Mucosa of rectum (tissue), 2 donors: ENCODE data around the gene USPL1.
"Not testable (repeated sequence)": the region's sequence is repeated elsewhere in the genome, so short reads cannot be mapped to it uniquely, and the experiment has no call there.

Experiments used
- H3K27ac ChIP-seq, 2 donors: one replicate each; pipeline ENCODE4 v1.7.0; 2013; ENCODE audit warnings: inconsistent platforms in 2 of 2, low read depth in 2 of 2, low read length in 2 of 2
- H3K27me3 ChIP-seq, 2 donors: one replicate each; pipeline ENCODE4 v1.7.0; 2013; ENCODE audit warnings: low read length in 2 of 2; ENCODE audit not compliant: control insufficient read depth in 2 of 2, insufficient read depth in 2 of 2
- H3K36me3 ChIP-seq, 2 donors: one replicate each; pipeline ENCODE4 v1.7.0; 2013; ENCODE audit warnings: low read length in 2 of 2; ENCODE audit not compliant: control insufficient read depth in 2 of 2, insufficient read depth in 2 of 2
- H3K4me1 ChIP-seq, 2 donors: one replicate each; pipeline ENCODE4 v1.7.0; 2013; ENCODE audit warnings: low read length in 2 of 2, mild to moderate bottlenecking in 1 of 2; ENCODE audit not compliant: control insufficient read depth in 2 of 2, insufficient read depth in 2 of 2
- H3K4me3 ChIP-seq, 2 donors: one replicate each; pipeline ENCODE4 v1.7.0; 2013; ENCODE audit warnings: low read length in 2 of 2
- H3K9ac ChIP-seq, 2 donors: one replicate each; pipeline ENCODE4 v1.7.0; 2013; ENCODE audit warnings: low read length in 2 of 2, low read depth in 1 of 2, mild to moderate bottlenecking in 1 of 2
- H3K9me3 ChIP-seq, 2 donors: one replicate each; pipeline ENCODE4 v1.7.0; 2013; ENCODE audit warnings: low read length in 2 of 2; ENCODE audit not compliant: control insufficient read depth in 2 of 2
- donor health status: healthy.
- donor health status: Normal muscosa, but diverticular disease.

Gene USPL1

DNA sequence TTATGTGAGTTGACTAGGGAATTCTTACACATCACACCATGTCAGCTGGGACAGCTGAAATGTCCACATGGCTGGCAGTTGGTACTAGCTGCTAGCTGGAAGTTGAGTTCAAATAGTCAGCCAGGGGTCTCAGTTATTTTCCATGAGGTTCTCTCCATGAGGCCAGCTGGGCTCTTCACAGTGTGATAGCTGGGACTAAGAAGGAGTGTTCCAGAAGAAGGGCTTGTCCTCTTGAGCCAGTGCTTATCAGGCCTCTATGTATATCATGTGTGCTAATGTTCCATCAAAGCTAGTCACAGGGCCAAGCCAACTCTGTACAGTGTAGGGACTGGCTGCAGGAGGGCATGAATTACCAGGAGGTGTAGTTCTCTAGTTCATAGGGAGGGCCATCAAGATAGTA, 11.8 kb downstream of the USPL1 start:
- no peaks in the 10 kb centered on the region for H3K4me1 ChIP-seq
- H3K9ac ChIP-seq, result no peak overlapping the region
- H3K9me3 ChIP-seq, result no peaks in the 10 kb centered on the region
- no peak overlapping the region for H3K27ac ChIP-seq
- H3K36me3 ChIP-seq, result peaks cover 20 to 34% of the 10 kb centered on the region in 2 donors
- no peak overlapping the region for H3K4me3 ChIP-seq
- H3K27me3 ChIP-seq, result no peaks in the 10 kb centered on the region

DNA sequence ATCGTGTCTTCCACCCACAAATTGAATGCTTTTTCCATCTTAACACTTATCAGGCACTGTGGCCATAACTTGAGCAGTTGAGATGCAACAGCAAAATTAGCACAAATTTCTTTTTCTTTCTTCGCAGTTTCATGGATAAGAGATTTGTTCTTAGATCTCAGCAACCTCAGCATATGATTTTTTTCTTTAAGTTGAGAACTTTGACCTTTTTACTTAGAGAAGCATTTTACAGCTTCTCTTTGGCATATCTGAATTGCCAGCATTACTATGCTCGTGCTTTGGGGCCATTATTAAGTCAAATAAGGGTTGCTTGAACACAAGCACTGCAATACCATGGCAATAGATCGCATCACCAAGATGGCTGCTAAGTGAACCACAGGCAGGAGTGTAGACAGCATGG, 16.1 kb downstream of the USPL1 start:
- H3K9ac ChIP-seq, result no peak overlapping the region
- H3K4me1 ChIP-seq, result no peaks in the 10 kb centered on the region
- no peak overlapping the region for H3K4me3 ChIP-seq
- H3K9me3 ChIP-seq, result no peaks in the 10 kb centered on the region
- peaks cover 17 to 35% of the 10 kb centered on the region in 2 donors for H3K36me3 ChIP-seq
- no peak overlapping the region for H3K27ac ChIP-seq
- H3K27me3 ChIP-seq, result no peaks in the 10 kb centered on the region

DNA sequence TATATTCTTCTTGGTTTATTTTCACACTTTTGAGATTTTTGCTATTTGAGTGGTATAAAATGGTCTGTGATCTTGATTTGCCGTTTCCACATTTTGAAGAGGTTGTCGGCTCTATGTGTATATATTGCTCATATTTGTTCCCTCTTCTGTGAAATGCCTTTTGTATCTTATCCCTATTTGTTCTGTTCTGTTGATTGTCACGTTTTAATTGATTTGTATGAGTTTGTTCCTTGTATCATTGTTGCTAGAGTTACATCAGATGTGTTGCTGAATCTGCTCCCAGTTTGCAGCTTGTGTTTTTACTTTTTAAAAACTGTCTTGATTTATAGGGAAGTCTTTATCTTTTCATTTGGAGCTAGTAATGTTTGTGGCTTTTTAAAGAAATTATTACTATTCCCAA, 17.1 kb downstream of the USPL1 start:
- no peak overlapping the region for H3K4me3 ChIP-seq
- no peaks in the 10 kb centered on the region for H3K9me3 ChIP-seq
- peaks cover 16 to 35% of the 10 kb centered on the region in 2 donors for H3K36me3 ChIP-seq
- no peak overlapping the region for H3K9ac ChIP-seq
- H3K4me1 ChIP-seq, result no peaks in the 10 kb centered on the region
- H3K27ac ChIP-seq, result no peak overlapping the region
- H3K27me3 ChIP-seq, result no peaks in the 10 kb centered on the region

DNA sequence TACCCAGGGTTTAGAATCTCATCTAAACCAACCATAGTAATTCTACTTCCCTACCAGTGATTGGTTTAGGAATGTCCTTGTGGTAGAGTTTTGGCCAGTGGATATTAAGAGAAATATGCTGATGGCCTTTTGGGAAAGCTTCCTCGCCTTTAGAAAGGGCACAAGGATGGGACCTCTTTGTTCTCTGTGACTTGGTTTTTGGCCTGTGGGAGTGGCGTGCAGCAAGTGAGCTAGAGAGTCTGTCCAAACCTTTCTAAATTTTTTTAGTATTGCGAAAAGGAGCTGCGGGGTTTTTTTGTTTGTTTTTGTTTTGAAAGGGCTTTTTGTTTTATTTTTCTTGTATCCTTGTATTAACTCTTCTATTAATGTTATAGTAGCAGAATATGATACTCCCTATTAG, 20.6 kb downstream of the USPL1 start:
- Histone ChIP-seq H3K4me3 (no peak overlapping the region), H3K36me3 (peaks cover 17 to 30% of the 10 kb centered on the region in 2 donors)

DNA sequence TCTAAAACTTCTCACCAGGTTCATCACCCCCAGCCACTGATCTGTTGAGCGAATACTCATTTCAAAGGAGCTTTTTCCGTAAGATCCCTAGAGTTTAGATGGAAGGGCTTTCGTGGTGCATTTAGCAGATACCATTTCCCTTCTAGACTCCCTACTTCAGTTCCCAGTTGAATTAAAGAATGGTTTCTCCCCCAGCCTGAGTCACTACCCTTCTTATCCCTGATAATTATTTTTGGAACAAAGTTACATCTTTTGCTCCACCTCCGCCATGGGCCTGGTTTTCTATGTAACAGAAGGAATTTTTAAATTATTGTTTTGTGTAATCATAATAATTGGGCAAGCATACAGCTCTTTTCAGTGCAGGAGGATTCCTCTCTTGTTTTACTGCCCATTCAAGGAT, 22.0 kb downstream of the USPL1 start:
- Histone ChIP-seq H3K9ac (no peak overlapping the region), H3K4me3 (no peak overlapping the region), H3K36me3 (peaks cover 16 to 29% of the 10 kb centered on the region in 2 donors), H3K27me3 (no peaks in the 10 kb centered on the region), H3K27ac (no peak overlapping the region), H3K4me1 (no peaks in the 10 kb centered on the region), H3K9me3 (no peaks in the 10 kb centered on the region)

More for the DNA sequence above, 20.6 kb downstream of the USPL1 start:
- H3K9ac ChIP-seq, result no peak overlapping the region
- H3K27me3 ChIP-seq, result no peaks in the 10 kb centered on the region
- H3K27ac ChIP-seq, result no peak overlapping the region
- H3K9me3 ChIP-seq, result no peaks in the 10 kb centered on the region
- no peaks in the 10 kb centered on the region for H3K4me1 ChIP-seq

DNA sequence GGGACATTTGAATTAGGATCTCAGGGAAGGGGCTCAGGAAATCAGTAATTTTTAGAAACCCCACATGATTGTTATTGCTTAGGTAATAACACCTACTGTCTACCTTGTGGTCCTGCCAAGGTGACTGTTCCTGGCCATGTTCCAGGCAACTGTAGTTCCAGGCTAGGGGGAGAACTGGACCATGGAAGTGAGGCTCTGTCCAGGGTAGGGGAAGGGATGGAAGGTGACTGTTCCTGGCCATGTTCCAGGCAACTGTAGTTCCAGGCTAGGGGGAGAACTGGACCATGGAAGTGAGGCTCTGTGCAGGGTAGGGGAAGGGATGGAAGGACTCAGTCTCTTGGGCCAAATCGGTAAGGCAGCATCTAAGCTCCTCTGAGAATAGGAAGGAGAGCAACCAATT, 23.5 kb downstream of the USPL1 start:
- not testable (repeated sequence) for H3K4me1 ChIP-seq, H3K9me3 ChIP-seq, H3K27me3 ChIP-seq, H3K27ac ChIP-seq, H3K9ac ChIP-seq, H3K4me3 ChIP-seq
- H3K36me3 ChIP-seq, result peaks cover 21 to 31% of the 10 kb centered on the region in 2 donors

DNA sequence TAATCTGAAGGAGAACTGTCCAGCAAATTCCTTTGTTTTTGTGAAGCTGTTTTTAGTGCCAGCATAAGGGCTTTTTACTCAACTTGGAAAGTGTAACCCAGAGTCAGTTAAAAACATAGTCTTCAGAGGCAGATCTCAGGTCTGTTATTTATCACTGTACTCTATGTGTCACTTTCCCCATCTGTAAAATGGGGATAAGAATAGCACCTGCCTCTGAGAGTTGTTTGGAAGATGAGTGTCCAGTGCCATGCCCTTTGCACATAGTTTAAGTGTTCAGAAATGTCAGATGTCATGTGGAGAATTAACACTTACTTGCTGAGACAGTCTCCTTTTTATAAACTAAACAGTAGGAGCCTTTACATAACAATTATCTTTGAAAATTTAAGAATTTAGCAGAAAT, 27.9 kb downstream of the USPL1 start:
- Histone ChIP-seq H3K9me3 (no peaks in the 10 kb centered on the region), H3K4me1 (no peaks in the 10 kb centered on the region), H3K27ac (no peak overlapping the region), H3K9ac (no peak overlapping the region), H3K27me3 (no peaks in the 10 kb centered on the region), H3K36me3 (peaks cover 47 to 57% of the 10 kb centered on the region in 2 donors), H3K4me3 (no peak overlapping the region)

DNA sequence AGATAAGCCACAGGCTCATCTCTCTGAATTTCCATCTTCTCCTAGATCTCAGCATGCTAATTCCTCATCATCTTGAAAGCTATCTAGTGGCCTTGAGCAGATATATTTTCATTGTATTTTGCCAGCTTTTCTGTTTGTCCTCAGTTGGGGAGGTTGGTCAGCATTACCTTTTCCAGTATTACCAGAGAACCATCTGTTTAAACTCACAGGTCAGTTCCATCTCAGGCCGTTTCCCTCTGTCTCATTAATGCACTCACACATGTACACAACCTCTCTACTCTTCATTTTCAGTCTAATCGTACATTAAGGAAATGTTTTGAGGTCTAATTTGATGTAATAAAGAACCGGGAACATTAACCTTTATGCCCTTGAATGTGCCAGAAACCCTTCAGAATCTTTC, 29.7 kb downstream of the USPL1 start:
- Histone ChIP-seq H3K27me3 (no peaks in the 10 kb centered on the region), H3K4me1 (no peaks in the 10 kb centered on the region), H3K36me3 (peaks cover 43 to 59% of the 10 kb centered on the region in 2 donors), H3K4me3 (no peak overlapping the region), H3K9ac (no peak overlapping the region), H3K27ac (no peak overlapping the region), H3K9me3 (no peaks in the 10 kb centered on the region)

DNA sequence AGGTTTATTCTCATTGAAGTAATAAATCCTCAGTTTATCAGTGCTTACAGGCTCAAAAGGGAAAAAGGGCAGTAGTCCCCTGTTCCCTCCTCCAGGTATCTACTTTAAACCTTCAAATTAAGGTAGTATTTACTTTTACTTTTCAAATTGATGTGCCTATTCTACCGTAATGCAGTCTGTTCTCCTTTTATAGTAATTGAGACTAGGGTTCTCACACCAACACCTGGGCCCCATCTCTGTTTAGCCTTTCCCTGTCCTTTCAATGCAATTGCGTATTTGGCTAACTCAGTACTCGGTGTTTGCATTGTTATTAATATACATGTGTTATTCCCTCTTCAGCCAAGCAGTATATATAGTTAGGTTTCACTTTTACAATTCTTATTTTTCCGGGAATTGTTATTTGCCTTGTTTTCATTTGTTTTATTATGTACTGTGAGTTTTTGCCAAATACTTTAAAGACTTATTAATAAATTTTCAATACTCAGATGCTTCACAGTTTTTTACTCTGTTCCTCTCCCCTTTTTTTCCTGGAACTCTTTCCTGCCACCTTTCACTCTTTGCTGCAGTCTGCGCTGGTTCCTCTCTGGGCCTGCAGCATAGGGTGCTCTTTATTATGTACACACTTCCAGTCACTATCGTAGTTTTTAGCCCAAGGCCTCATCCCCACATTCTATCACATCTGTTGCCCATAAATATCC, 30.3 kb downstream of the USPL1 start:
- H3K9ac ChIP-seq, result no peak overlapping the region
- H3K4me1 ChIP-seq, result no peaks in the 10 kb centered on the region
- H3K27ac ChIP-seq, result no peak overlapping the region
- peaks cover 41 to 55% of the 10 kb centered on the region in 2 donors for H3K36me3 ChIP-seq
- no peaks in the 10 kb centered on the region for H3K9me3 ChIP-seq
- H3K27me3 ChIP-seq, result no peaks in the 10 kb centered on the region
- no peak overlapping the region for H3K4me3 ChIP-seq

DNA sequence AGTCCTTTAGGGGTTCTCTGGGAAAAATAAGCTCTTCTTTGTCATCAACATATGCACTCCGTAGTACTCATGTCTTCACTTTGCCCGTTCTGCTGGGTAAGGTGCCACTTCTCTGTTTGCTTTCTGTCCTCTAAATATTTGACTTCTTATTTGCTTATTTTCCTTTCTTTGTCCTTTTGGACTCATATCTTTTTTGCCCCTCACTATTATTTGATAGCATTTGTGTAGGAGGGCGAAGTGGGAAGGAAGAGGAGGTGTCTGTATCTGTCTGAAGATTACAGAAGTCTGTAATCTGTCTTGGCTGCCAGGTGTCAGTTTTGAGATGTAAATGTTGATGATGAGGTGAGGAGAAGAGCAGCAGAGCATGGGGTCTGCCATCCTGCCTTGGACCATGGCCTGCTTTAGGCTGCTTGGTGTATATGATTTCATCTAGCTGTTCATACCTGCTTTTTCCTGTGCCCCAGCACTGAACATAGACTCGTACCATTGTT, 30.8 kb downstream of the USPL1 start:
- H3K27ac ChIP-seq, result no peak overlapping the region
- H3K4me3 ChIP-seq, result no peak overlapping the region
- no peak overlapping the region for H3K9ac ChIP-seq
- no peaks in the 10 kb centered on the region for H3K9me3 ChIP-seq
- peaks cover 40 to 55% of the 10 kb centered on the region in 2 donors for H3K36me3 ChIP-seq
- H3K4me1 ChIP-seq, result no peaks in the 10 kb centered on the region
- H3K27me3 ChIP-seq, result no peaks in the 10 kb centered on the region
